K562 (cell line): ENCODE data around the gene MAST1. TPM values are rescaled to one million over a fixed set of nuclear protein-coding genes. Genes with fewer than 3 reads are reported as not detected.
A peak's percentile ranks its signal among the peaks of the same experiment; 100 is the strongest.

Experiments used
- CCNT2 ChIP-seq: IDR thresholded peaks from 2 replicates; pipeline ENCODE4 v1.6.1; 2011; ENCODE audit warnings: borderline replicate concordance, low read depth, mild to moderate bottlenecking, moderate library complexity, mixed read lengths, low read length; ENCODE audit not compliant: insufficient read length; ENCODE audit errors: extremely low read depth
- CSDE1 ChIP-seq, 2 experiments: fragments of 450-650 bp; IDR thresholded peaks; 2 replicates each; pipeline ENCODE4 v1.6.1; 2016; ENCODE audit warnings: mild to moderate bottlenecking in 1 of 2
- FOXK2 ChIP-seq, 2 experiments: fragments of 450-650 bp; IDR thresholded peaks in 1 of 2; conservative IDR thresholded peaks in 1 of 2; 2 replicates each; pipeline ENCODE4 v1.6.1; 2016; ENCODE audit warnings: low read depth in 2 of 2, mild to moderate bottlenecking in 1 of 2
- FOXP1 ChIP-seq: sonication (generic); formaldehyde crosslinking; IDR thresholded peaks from 2 replicates; pipeline ENCODE4 v1.8.0; 2022; ENCODE audit warnings: mild to moderate bottlenecking, missing genetic modification reagents
- GATAD2B ChIP-seq: fragments of 450-650 bp; IDR thresholded peaks from 2 replicates; pipeline ENCODE4 v1.6.1; 2017; ENCODE audit warnings: mild to moderate bottlenecking, borderline replicate concordance
- HMGN3 ChIP-seq: IDR thresholded peaks from 2 replicates; pipeline ENCODE4 v1.6.1; 2011; ENCODE audit warnings: borderline replicate concordance, low read depth, mild to moderate bottlenecking, mixed read lengths, low read length; ENCODE audit not compliant: insufficient read length; ENCODE audit errors: extremely low read depth
- JUN ChIP-seq, 2 experiments: sonication (generic) in 1 of 2; formaldehyde crosslinking in 1 of 2; IDR thresholded peaks; 2 replicates each; pipeline versions ENCODE4 v1.6.1 to v1.8.0; 2012 to 2022; ENCODE audit warnings: borderline replicate concordance in 2 of 2, mild to moderate bottlenecking in 2 of 2, improper control_type of control experiment in 1 of 2, low read depth in 1 of 2, low read length in 1 of 2, missing genetic modification reagents in 1 of 2
- RAD21 ChIP-seq, 2 experiments: fragments of 250-450 bp in 1 of 2; fragments of 450-650 bp in 1 of 2; sonication (Bioruptor Pico) in 1 of 2; formaldehyde crosslinking in 1 of 2; IDR thresholded peaks in 1 of 2; conservative IDR thresholded peaks in 1 of 2; 2 replicates each; pipeline versions ENCODE4 v1.4.0 to v1.8.0; 2020 to 2022; ENCODE audit warnings: mild to moderate bottlenecking in 2 of 2, moderate library complexity in 1 of 2
- RBM22 ChIP-seq: fragments of 200-400 bp; formaldehyde crosslinking; IDR thresholded peaks from 2 replicates; pipeline ENCODE4 v1.6.1; 2018; ENCODE audit warnings: low read length, low read depth; ENCODE audit not compliant: poor library complexity, severe bottlenecking
- SMARCE1 ChIP-seq: fragments of 450-650 bp; IDR thresholded peaks from 2 replicates; pipeline ENCODE4 v1.7.1; 2016; ENCODE audit warnings: mild to moderate bottlenecking
- SRF ChIP-seq, 2 experiments: fragments of 250-450, 450-650 bp in 1 of 2; sonication (Bioruptor Pico) in 1 of 2; sonication (generic) in 1 of 2; formaldehyde crosslinking; IDR thresholded peaks; 2 replicates each; pipeline versions ENCODE4 v1.5.0 to v1.5.1; 2020 to 2022; ENCODE audit warnings: mild to moderate bottlenecking in 1 of 2, missing genetic modification reagents in 1 of 2
- SRSF3 ChIP-seq: fragments of 200-400 bp; formaldehyde crosslinking; IDR thresholded peaks from 2 replicates; pipeline ENCODE4 v1.6.1; 2016; ENCODE audit warnings: mild to moderate bottlenecking, low read length, moderate library complexity; ENCODE audit not compliant: insufficient read depth
- TAF7 ChIP-seq: fragments of 450-650 bp; IDR thresholded peaks from 2 replicates; pipeline ENCODE4 v1.6.1; 2016; ENCODE audit warnings: missing genetic modification characterization, missing compliant biosample characterization
- TAF9B ChIP-seq: fragments of 450-650 bp; IDR thresholded peaks from 2 replicates; pipeline ENCODE4 v1.6.1; 2018; ENCODE audit warnings: mild to moderate bottlenecking; ENCODE audit not compliant: partially characterized antibody
- ZNF316 ChIP-seq: fragments of 450-650 bp; IDR thresholded peaks from 2 replicates; pipeline ENCODE4 v1.6.1; 2016
- polyA plus RNA-seq, 8 experiments: library from polyadenylated mRNA; depleted of rRNA in 4 of 8; stranded (reverse) in 5 of 8; unstranded in 3 of 8; fragments of >200 nt; fragmentation: Nextera tagmentation in 2 of 8; fragmentation: Illumina TruSeq in 1 of 8; extraction: Ambion mirVana in 2 of 8; extraction: Trizol in 1 of 8; gene quantifications; 2 replicates each; pipeline versions ENCODE4 v1.2.1 to v1.2.3, GENCODE V29; 2011 to 2014; ENCODE audit warnings: inconsistent platforms in 1 of 8, missing spikeins in 1 of 8
- total RNA-seq, 7 experiments: library from RNA; depleted of rRNA in 6 of 7; stranded (reverse); fragments of >200 nt in 6 of 7; fragmentation: Illumina TruSeq in 2 of 7; extraction: Trizol in 2 of 7; gene quantifications; 2 replicates each; pipeline versions ENCODE4 v1.2.1 to v1.2.3, GENCODE V29; 2011 to 2021; ENCODE audit warnings: low replicate concordance in 1 of 7
- TF ChIP-seq, protein P1 (sequence below): IDR thresholded peaks from 2 replicates; pipeline ENCODE4 v1.6.1; 2016; ENCODE audit warnings: missing genetic modification characterization, missing compliant biosample characterization
- TF ChIP-seq, protein P2 (sequence below), 2 experiments: fragments of 450-650 bp in 1 of 2; sonication (generic) in 1 of 2; formaldehyde crosslinking in 1 of 2; IDR thresholded peaks in 1 of 2; conservative IDR thresholded peaks in 1 of 2; 2 replicates each; pipeline versions ENCODE4 v1.6.1 to v1.8.1; 2016 to 2023; ENCODE audit warnings: mild to moderate bottlenecking in 2 of 2, moderate library complexity in 2 of 2, inconsistent platforms in 1 of 2, missing genetic modification reagents in 1 of 2

MAST1 gene
- total and polyA plus RNA-seq, 9 of the 15 experiments (the other 6 are each of a cell fraction or from before 2014, with no cell fraction given): 0.48 to 10.3 (median 3.9) TPM

DNA sequence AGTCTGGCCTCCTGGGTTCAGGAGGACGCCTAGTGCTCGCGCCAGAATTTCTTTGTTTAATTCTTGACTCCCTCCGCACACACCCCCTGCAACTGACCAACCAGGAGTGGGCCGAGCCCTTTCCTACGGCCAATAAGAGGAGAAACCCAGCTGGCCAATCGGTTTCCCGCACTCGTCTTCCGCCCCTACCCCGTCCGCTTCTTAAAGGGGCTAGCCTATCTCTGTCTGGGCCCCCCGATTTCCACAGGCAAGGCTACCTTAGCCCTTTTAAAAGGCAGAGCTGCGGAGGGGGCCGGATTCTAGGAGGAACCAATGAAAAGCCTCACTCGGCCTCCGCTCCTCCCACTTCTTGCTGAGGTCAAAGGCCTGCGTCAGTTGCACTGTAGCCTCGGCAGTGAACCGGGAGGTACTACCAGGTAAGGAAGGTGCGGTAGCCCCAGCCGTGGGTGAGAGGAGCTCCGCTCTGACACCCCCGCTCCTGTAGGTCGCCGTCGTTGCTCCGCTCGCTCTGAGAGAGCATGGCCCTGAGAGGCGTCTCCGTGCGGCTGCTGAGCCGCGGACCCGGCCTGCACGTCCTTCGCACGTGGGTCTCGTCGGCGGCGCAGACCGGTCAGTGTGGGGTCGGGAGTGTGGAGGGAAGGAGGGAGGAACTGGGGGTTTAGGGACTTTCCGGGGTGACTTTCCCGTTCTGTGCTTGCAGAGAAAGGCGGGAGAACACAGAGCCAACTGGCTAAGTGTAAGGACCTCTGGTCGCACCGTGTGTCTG is 52.7 kb downstream of the MAST1 start, which contains the start of gene GCDH (continued):
- TF ChIP-seq, protein P1, sequence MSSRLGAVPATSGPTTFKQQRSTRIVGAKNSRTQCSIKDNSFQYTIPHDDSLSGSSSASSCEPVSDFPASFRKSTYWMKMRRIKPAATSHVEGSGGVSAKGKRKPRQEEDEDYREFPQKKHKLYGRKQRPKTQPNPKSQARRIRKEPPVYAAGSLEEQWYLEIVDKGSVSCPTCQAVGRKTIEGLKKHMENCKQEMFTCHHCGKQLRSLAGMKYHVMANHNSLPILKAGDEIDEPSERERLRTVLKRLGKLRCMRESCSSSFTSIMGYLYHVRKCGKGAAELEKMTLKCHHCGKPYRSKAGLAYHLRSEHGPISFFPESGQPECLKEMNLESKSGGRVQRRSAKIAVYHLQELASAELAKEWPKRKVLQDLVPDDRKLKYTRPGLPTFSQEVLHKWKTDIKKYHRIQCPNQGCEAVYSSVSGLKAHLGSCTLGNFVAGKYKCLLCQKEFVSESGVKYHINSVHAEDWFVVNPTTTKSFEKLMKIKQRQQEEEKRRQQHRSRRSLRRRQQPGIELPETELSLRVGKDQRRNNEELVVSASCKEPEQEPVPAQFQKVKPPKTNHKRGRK (tag): no peak
- peak; percentile 61 to 79; a peak in 2 of 4 replicates for TF ChIP-seq FOXK2 (conservative IDR thresholded peaks at IDR 0.05 in 1 of 2, IDR thresholded peaks at IDR 0.05 in 1 of 2; ENCODE audit: low read depth in 2 of 2)
- peak; percentile 72; the same call in 1 of the 2 replicates for TF ChIP-seq FOXP1 (CRISPR knock-in tag)
- TF ChIP-seq RBM22: no peak
- TF ChIP-seq HMGN3: no peak
- TF ChIP-seq CCNT2: no peak
- TF ChIP-seq, protein P2, sequence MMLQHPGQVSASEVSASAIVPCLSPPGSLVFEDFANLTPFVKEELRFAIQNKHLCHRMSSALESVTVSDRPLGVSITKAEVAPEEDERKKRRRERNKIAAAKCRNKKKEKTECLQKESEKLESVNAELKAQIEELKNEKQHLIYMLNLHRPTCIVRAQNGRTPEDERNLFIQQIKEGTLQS (IDR thresholded peaks at IDR 0.05): no peak
- TF ChIP-seq, protein P2 (CRISPR knock-in tag; conservative IDR thresholded peaks at IDR 0.05): peak; percentile 81
- TF ChIP-seq SMARCE1: no peak
- TF ChIP-seq SRF (CRISPR knock-in tag; IDR thresholded peaks at IDR 0.05): 0 out of 4 replicates have a peak, but pooled peaks of 1 of the 2 experiments have one; percentile 16
- TF ChIP-seq CSDE1 (IDR thresholded peaks at IDR 0.05): no peak
- TF ChIP-seq TAF7 (tag): no peak
- no peak for TF ChIP-seq SRSF3
- no peak for TF ChIP-seq GATAD2B
- TF ChIP-seq RAD21 (CRISPR knock-in tag; conservative IDR thresholded peaks at IDR 0.05 in 1 of 2, IDR thresholded peaks at IDR 0.05 in 1 of 2): 0 out of 4 replicates have a peak, but pooled peaks of 1 of the 2 experiments have one; percentile 34
- TF ChIP-seq TAF9B: peak; percentile 84
- TF ChIP-seq JUN (IDR thresholded peaks at IDR 0.05; ENCODE audit: borderline replicate concordance, low read depth, low read length): peak; percentile 57; the same call in 1 of the 2 replicates
- peak; percentile 94; the same call in 1 of the 2 replicates for TF ChIP-seq JUN (CRISPR knock-in tag; IDR thresholded peaks at IDR 0.05; ENCODE audit: borderline replicate concordance)
- no peak for TF ChIP-seq ZNF316
